ENCODE measurements around the gene GFOD1. TPM values are rescaled to one million over a fixed set of nuclear protein-coding genes. Genes with fewer than 3 reads are reported as not detected.
A peak's percentile ranks its signal among the peaks of the same experiment; 100 is the strongest.

GFOD1 gene
- total RNA-seq, 1 experiment from 2014 or later: 8.8 TPM

- Histone ChIP-seq H3K27me3 (replicated peaks; ENCODE audit: insufficient read depth, low read depth, low read length, poor library complexity) (no peaks in the 10 kb centered on the region), H3K9me3 (ENCODE audit: low read depth, low read length, poor library complexity, severe bottlenecking) (no peaks in the 10 kb centered on the region), H3K36me3 (ENCODE audit: insufficient read depth, low read length, poor library complexity, severe bottlenecking) (no peaks in the 10 kb centered on the region), H3K27ac (ENCODE audit: low read depth, low read length, poor library complexity, severe bottlenecking) (no peak overlapping the region), H3K4me1 (ENCODE audit: insufficient read depth, low read length, poor library complexity, severe bottlenecking) (no peaks in the 10 kb centered on the region), H3K4me3 (ENCODE audit: low read depth, low read length, poor library complexity, severe bottlenecking) (no peak overlapping the region)
- intact Hi-C loops (cut with micrococcal nuclease; ENCODE audit: unreplicated experiment): no loop called here
- ChIA-PET CTCF (no interaction called here), POLR2A (ENCODE audit: low non-redundant PET) (no interaction called here)
- no TSS peak for BruUV-seq (replicated peaks)
- no peak for TF ChIP-seq EZH2 (IDR thresholded peaks at IDR 0.05; ENCODE audit: borderline replicate concordance, low read depth, low read length, poor library complexity, severe bottlenecking)
- TF ChIP-seq CTCF (conservative IDR thresholded peaks at IDR 0.05; ENCODE audit: low read depth, low read length): no peak
- no peak for DNase-seq (ENCODE audit: low spot score)
Measured at GRCh38 chr6:13339863-13340630, 147.4 kb downstream of the GFOD1 start.

GRCh38 chr6:13338038-13338437 is 149.4 kb downstream of the GFOD1 start:
- POLR2A ChIA-PET (ENCODE audit: low non-redundant PET): no interaction called here
- DNase-seq (ENCODE audit: low spot score): no peak

DNA sequence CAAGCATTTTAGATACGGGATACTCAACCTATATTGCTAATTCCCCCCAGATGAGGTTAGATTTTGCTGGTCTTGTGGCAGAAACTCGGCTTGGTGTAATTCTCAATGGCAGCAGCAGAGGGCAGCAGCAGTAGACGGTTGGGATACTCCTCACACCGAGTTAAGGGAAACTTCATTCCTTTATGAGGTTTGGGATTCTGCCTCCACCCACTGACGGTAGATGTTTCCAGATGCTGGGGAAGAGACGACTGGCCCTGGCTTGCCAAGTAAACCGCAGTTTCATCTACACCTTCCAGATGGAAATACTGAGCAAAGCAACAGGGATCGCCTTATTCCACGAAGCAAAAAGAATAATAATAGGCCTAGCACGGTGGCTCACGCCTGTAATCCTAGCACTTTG is 150.8 kb downstream of the GFOD1 start:
- Histone ChIP-seq H3K4me1 (ENCODE audit: insufficient read depth, low read length, poor library complexity, severe bottlenecking) (no peaks in the 10 kb centered on the region), H3K36me3 (ENCODE audit: insufficient read depth, low read length, poor library complexity, severe bottlenecking) (no peaks in the 10 kb centered on the region), H3K9me3 (ENCODE audit: low read depth, low read length, poor library complexity, severe bottlenecking) (no peaks in the 10 kb centered on the region), H3K27me3 (replicated peaks; ENCODE audit: insufficient read depth, low read depth, low read length, poor library complexity) (no peaks in the 10 kb centered on the region), H3K4me3 (ENCODE audit: low read depth, low read length, poor library complexity, severe bottlenecking) (no peak overlapping the region), H3K27ac (ENCODE audit: low read depth, low read length, poor library complexity, severe bottlenecking) (no peak overlapping the region)
- TF ChIP-seq EZH2 (IDR thresholded peaks at IDR 0.05; ENCODE audit: borderline replicate concordance, low read depth, low read length, poor library complexity, severe bottlenecking) (no peak), CTCF (conservative IDR thresholded peaks at IDR 0.05; ENCODE audit: low read depth, low read length) (peak; percentile 91)
- ChIA-PET POLR2A (ENCODE audit: low non-redundant PET) (no interaction called here), CTCF (no interaction called here)
- DNase-seq (ENCODE audit: low spot score): peak; percentile 89
- intact Hi-C loops (cut with micrococcal nuclease; ENCODE audit: unreplicated experiment): loop anchor here (1.0 to 2.0 kb wide), 4 partner anchors 151 to 730 kb away; partner anchors contain the start of genes GFOD1 and NOL7
- BruUV-seq (replicated peaks): no TSS peak

More at GRCh38 chr6:13338038-13338437, 149.4 kb downstream of the GFOD1 start:
- Histone ChIP-seq H3K4me1 (ENCODE audit: insufficient read depth, low read length, poor library complexity, severe bottlenecking) (no peaks in the 10 kb centered on the region), H3K9me3 (ENCODE audit: low read depth, low read length, poor library complexity, severe bottlenecking) (no peaks in the 10 kb centered on the region), H3K36me3 (ENCODE audit: insufficient read depth, low read length, poor library complexity, severe bottlenecking) (no peaks in the 10 kb centered on the region), H3K4me3 (ENCODE audit: low read depth, low read length, poor library complexity, severe bottlenecking) (no peak overlapping the region), H3K27ac (ENCODE audit: low read depth, low read length, poor library complexity, severe bottlenecking) (no peak overlapping the region), H3K27me3 (replicated peaks; ENCODE audit: insufficient read depth, low read depth, low read length, poor library complexity) (no peaks in the 10 kb centered on the region)
- BruUV-seq (replicated peaks): no TSS peak
- TF ChIP-seq CTCF (conservative IDR thresholded peaks at IDR 0.05; ENCODE audit: low read depth, low read length) (no peak), EZH2 (IDR thresholded peaks at IDR 0.05; ENCODE audit: borderline replicate concordance, low read depth, low read length, poor library complexity, severe bottlenecking) (no peak)
- intact Hi-C loops (cut with micrococcal nuclease; ENCODE audit: unreplicated experiment): no loop called here
- CTCF ChIA-PET: no interaction called here
